Astrocyte (in vitro differentiated cells and primary cell): ENCODE measurements around the gene NRIP1. TPM values are rescaled to one million over a fixed set of nuclear protein-coding genes. Genes with fewer than 3 reads are reported as not detected.

Source experiments
- DNase-seq: peaks from one replicate; pipeline ENCODE4 v3.0.0-alpha.2; 2010; ENCODE audit warnings: low read depth
- FAIRE-seq: peaks from 2 replicates; lab custom pipeline; 2011; peaks lifted over from hg19 to GRCh38; lab: Jason Lieb, UNC
- H2AFZ ChIP-seq: 2 replicates; pipeline ENCODE4 v1.6.0; 2012; ENCODE audit warnings: low read depth, low read length, inconsistent platforms
- H3K27ac ChIP-seq: 2 replicates; pipeline ENCODE4 v1.5.1; 2011; ENCODE audit warnings: low read depth, low read length, inconsistent platforms
- H3K27me3 ChIP-seq: 2 replicates; pipeline ENCODE4 v1.6.0; 2011; ENCODE audit warnings: low read length, inconsistent platforms; ENCODE audit not compliant: insufficient read depth
- H3K36me3 ChIP-seq: 2 replicates; pipeline ENCODE4 v1.5.1; 2011; ENCODE audit warnings: low read length, inconsistent platforms; ENCODE audit not compliant: insufficient read depth
- H3K4me1 ChIP-seq: 2 replicates; pipeline ENCODE4 v1.5.1; 2011; ENCODE audit warnings: low read length, inconsistent platforms; ENCODE audit not compliant: insufficient read depth
- H3K4me2 ChIP-seq: 2 replicates; pipeline ENCODE4 v1.6.0; 2012; ENCODE audit warnings: low read length, inconsistent platforms
- H3K4me3 ChIP-seq: 2 replicates; pipeline ENCODE4 v1.5.1; 2011; ENCODE audit warnings: low read depth, mild to moderate bottlenecking, low read length, inconsistent platforms; ENCODE audit not compliant: insufficient read depth
- H3K79me2 ChIP-seq: 2 replicates; pipeline ENCODE4 v1.6.0; 2012; ENCODE audit warnings: mild to moderate bottlenecking, low read length, inconsistent platforms; ENCODE audit not compliant: insufficient read depth
- H3K9ac ChIP-seq: 2 replicates; pipeline ENCODE4 v1.6.0; 2012; ENCODE audit warnings: mild to moderate bottlenecking, low read length, inconsistent platforms
- H3K9me3 ChIP-seq: 2 replicates; pipeline ENCODE4 v1.5.1; 2012; ENCODE audit warnings: low read depth, mild to moderate bottlenecking, low read length, inconsistent platforms; ENCODE audit not compliant: insufficient read depth
- H4K20me1 ChIP-seq: 2 replicates; pipeline ENCODE4 v1.6.0; 2012; ENCODE audit warnings: low read length, inconsistent platforms; ENCODE audit not compliant: insufficient read depth
- H3K27ac Mint-ChIP-seq: one replicate; pipeline ENCODE4 v1.8.0; 2021; ENCODE audit warnings: mild to moderate bottlenecking, mixed read lengths; ENCODE audit not compliant: unreplicated experiment
- H3K27me3 Mint-ChIP-seq: one replicate; pipeline ENCODE4 v1.8.0; 2021; ENCODE audit warnings: low read depth, mixed read lengths; ENCODE audit not compliant: unreplicated experiment
- H3K36me3 Mint-ChIP-seq: one replicate; pipeline ENCODE4 v1.8.0; 2021; ENCODE audit warnings: low read depth, mixed read lengths; ENCODE audit not compliant: unreplicated experiment
- H3K4me1 Mint-ChIP-seq: one replicate; pipeline ENCODE4 v1.8.0; 2021; ENCODE audit warnings: low read depth, mixed read lengths; ENCODE audit not compliant: unreplicated experiment
- H3K4me3 Mint-ChIP-seq: one replicate; pipeline ENCODE4 v1.8.0; 2021; ENCODE audit warnings: mild to moderate bottlenecking, moderate library complexity, mixed read lengths; ENCODE audit not compliant: unreplicated experiment
- H3K9me3 Mint-ChIP-seq: one replicate; pipeline ENCODE4 v1.8.0; 2021; ENCODE audit warnings: mild to moderate bottlenecking, mixed read lengths; ENCODE audit not compliant: unreplicated experiment
- EZH2 ChIP-seq: IDR thresholded peaks from 2 replicates; pipeline ENCODE4 v1.6.1; 2012; ENCODE audit warnings: mild to moderate bottlenecking, low read length, inconsistent platforms; ENCODE audit not compliant: insufficient read depth
- total RNA-seq: library from RNA; stranded (reverse); gene quantifications from 2 replicates; pipeline ENCODE4 v1.2.1, GENCODE V29; 2021
- TF ChIP-seq, protein P1 (sequence below): IDR thresholded peaks from 2 replicates; pipeline ENCODE4 v1.5.1; 2011; ENCODE audit warnings: low read depth, mild to moderate bottlenecking, inconsistent platforms, low read length, moderate library complexity; ENCODE audit not compliant: insufficient read depth

NRIP1 gene
- total RNA-seq, 1 donor from 2014 or later, result 55.5 TPM

DNA sequence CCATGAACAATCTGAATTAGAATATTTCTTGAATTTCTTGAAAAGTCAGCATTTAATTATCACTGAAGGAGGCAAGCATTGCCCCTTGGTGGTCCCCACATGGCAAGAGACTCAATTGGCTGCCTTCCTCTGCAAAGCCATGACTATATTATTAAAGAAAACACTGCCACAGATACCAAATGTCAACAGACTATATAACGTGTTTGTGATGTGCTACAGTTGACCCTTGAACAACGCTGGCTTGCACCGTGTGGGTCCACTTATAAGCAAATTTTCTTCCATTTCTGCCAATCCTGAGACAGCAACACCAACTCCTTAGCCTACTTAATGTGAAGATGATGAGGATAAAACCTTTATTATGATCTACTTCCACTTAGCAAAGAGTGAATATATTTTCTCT lies 66.5 kb downstream of the NRIP1 start:
- Mint-ChIP-seq H3K4me1 (peaks cover 45% of the 10 kb centered on the region), H3K9me3 (no peaks in the 10 kb centered on the region), H3K36me3 (peaks cover 4% of the 10 kb centered on the region), H3K27me3 (no peaks in the 10 kb centered on the region), H3K27ac (peak overlapping the region; percentile 58), H3K4me3 (no peak overlapping the region)
- Histone ChIP-seq H3K4me2 (no peak overlapping the region), H3K9me3 (no peaks in the 10 kb centered on the region), H2AFZ (no peak overlapping the region), H4K20me1 (peaks cover 4% of the 10 kb centered on the region), H3K4me1 (peaks cover 24% of the 10 kb centered on the region), H3K27ac (no peak overlapping the region), H3K79me2 (peaks cover 96% of the 10 kb centered on the region), H3K4me3 (no peak overlapping the region), H3K36me3 (no peaks in the 10 kb centered on the region), H3K9ac (no peak overlapping the region), H3K27me3 (no peaks in the 10 kb centered on the region)
- TF ChIP-seq EZH2, result no peak
- TF ChIP-seq, protein P1, sequence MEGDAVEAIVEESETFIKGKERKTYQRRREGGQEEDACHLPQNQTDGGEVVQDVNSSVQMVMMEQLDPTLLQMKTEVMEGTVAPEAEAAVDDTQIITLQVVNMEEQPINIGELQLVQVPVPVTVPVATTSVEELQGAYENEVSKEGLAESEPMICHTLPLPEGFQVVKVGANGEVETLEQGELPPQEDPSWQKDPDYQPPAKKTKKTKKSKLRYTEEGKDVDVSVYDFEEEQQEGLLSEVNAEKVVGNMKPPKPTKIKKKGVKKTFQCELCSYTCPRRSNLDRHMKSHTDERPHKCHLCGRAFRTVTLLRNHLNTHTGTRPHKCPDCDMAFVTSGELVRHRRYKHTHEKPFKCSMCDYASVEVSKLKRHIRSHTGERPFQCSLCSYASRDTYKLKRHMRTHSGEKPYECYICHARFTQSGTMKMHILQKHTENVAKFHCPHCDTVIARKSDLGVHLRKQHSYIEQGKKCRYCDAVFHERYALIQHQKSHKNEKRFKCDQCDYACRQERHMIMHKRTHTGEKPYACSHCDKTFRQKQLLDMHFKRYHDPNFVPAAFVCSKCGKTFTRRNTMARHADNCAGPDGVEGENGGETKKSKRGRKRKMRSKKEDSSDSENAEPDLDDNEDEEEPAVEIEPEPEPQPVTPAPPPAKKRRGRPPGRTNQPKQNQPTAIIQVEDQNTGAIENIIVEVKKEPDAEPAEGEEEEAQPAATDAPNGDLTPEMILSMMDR, result no peak
- FAIRE-seq, result no peak
- DNase-seq, result no peak

DNA sequence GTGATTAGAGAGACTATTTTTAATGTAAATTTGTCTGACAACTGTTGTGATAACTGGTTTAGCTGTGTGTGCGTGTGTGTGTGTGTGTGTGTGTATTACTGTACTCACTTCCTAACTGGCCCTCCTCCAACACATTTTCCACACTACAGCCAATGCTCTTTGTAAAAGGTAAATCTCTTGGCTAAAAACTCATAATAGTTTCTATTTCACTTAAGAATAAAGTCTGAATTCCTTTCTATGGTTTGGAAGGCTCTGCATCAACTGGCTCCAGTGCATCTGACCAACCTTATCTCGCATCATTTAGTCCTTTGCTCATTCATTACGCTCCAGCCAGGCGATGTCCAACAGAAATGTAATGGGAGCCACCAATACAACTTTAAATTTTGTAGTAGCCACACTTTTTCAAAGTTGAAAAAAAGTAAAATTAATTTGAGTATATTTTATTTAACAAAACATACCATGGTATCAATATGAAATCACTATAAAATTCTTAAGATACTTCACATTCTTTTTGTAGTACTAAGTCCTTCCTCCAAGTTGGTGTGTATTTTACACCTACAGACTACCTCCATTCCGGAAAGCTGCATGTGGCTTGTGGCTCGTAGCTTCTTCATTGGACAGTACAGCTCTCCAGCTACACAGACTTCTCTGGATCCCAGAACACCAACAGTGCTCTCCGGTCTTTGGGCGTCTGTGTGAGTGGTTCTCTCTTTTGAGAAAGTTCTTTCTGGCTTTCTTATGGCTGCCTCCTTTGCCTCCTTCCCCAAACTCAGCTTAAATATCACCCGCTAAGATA lies 68.9 kb downstream of the NRIP1 start:
- no peaks in the 10 kb centered on the region for H3K27me3 ChIP-seq
- Mint-ChIP-seq H3K4me1 (peaks cover 49% of the 10 kb centered on the region), H3K9me3 (no peaks in the 10 kb centered on the region), H3K27ac (peak overlapping the region; percentile 67), H3K36me3 (peaks cover 10% of the 10 kb centered on the region), H3K27me3 (no peaks in the 10 kb centered on the region), H3K4me3 (no peak overlapping the region)
- DNase-seq (peak; percentile 78), FAIRE-seq (peak; percentile 26)
- H3K79me2 ChIP-seq, result peaks cover 95% of the 10 kb centered on the region
- H3K4me3 ChIP-seq, result no peak overlapping the region
- peak overlapping the region; percentile 52 for H3K27ac ChIP-seq
- H3K9ac ChIP-seq, result no peak overlapping the region
- H3K4me1 ChIP-seq, result peaks cover 19% of the 10 kb centered on the region
- TF ChIP-seq EZH2, result no peak
- TF ChIP-seq, protein P1, result no peak
- peaks cover 14% of the 10 kb centered on the region for H4K20me1 ChIP-seq
- H3K36me3 ChIP-seq, result no peaks in the 10 kb centered on the region
- peak overlapping the region; percentile 57 for H3K4me2 ChIP-seq
- H2AFZ ChIP-seq, result no peak overlapping the region
- H3K9me3 ChIP-seq, result no peaks in the 10 kb centered on the region

DNA sequence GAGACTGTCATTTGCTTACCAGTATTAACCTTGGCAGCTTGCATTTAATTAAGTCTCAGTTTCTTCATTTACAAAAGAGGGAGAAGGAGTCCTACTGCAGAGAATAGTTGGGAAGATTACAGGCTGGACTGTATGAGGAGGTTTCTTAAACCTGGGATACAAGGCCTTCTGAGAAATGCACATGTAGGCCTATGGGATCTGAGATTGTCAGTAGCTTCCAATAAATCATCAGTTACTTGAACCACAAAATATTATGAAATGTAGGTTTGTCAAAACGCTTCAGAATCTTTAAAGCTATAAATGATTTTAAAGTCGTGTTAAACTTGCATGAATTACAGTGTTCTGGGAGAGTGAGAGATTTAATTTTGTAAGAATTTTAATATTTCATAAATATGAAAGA lies 69.6 kb downstream of the NRIP1 start:
- Histone ChIP-seq H3K36me3 (no peaks in the 10 kb centered on the region), H3K27ac (peak overlapping the region; percentile 52), H4K20me1 (peaks cover 17% of the 10 kb centered on the region), H3K4me2 (no peak overlapping the region), H3K27me3 (no peaks in the 10 kb centered on the region), H3K79me2 (peaks cover 96% of the 10 kb centered on the region), H3K9me3 (no peaks in the 10 kb centered on the region), H3K4me1 (peaks cover 19% of the 10 kb centered on the region), H3K4me3 (no peak overlapping the region), H2AFZ (no peak overlapping the region), H3K9ac (no peak overlapping the region)
- no peak overlapping the region for H3K4me3 Mint-ChIP-seq
- TF ChIP-seq EZH2, result no peak
- TF ChIP-seq, protein P1, result no peak
- H3K36me3 Mint-ChIP-seq, result peaks cover 10% of the 10 kb centered on the region
- no peak for DNase-seq
- peak overlapping the region; percentile 23 for H3K27ac Mint-ChIP-seq
- no peak for FAIRE-seq
- H3K27me3 Mint-ChIP-seq, result no peaks in the 10 kb centered on the region
- no peaks in the 10 kb centered on the region for H3K9me3 Mint-ChIP-seq
- peaks cover 51% of the 10 kb centered on the region for H3K4me1 Mint-ChIP-seq
